HG02884 (cell line): ENCODE measurements around the gene CDK17.
"Not testable (repeated sequence)": the region's sequence is repeated elsewhere in the genome, so short reads cannot be mapped to it uniquely, and the experiment has no call there.

Source experiments
- ATAC-seq: cut with Tn5 transposase; IDR thresholded peaks from one replicate; pipeline ENCODE4 v1.9.1; 2021; ENCODE audit warnings: mild to moderate bottlenecking, moderate library complexity; ENCODE audit not compliant: unreplicated experiment

The CDK17 gene

DNA sequence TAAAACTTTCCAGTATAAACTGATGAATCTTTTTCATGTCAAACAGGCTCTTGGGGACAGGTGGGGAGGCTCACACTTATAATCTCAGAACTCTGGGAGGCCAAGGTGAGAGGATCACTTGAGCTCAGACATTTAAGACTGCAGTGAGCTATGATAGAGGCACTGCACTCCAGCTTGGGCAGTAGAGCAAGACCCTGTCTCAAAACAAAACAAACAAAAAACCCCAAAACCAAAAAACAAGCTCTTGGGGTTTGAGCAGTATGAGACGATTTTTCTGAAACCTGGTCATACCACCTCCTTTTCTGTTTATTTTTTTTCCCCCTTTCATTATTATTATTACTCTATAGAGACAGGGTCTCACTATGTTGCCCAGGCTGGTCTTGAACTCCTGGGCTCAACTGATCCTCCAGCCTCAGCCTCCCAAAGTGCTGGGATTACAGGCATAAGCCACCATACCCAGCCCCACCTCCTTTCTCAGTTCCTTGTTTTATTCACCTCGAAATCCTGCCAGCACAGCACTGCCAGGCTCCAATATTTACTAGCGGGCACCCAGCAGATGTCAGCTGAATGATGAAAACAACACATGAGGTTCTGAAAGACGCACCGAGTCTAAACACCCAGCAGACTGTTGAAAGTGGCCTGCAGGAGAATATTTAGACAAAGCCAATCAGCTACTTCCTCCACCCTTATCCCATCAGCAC lies 19.5 kb upstream of the CDK17 start:
- ATAC-seq: peak; percentile 67

DNA sequence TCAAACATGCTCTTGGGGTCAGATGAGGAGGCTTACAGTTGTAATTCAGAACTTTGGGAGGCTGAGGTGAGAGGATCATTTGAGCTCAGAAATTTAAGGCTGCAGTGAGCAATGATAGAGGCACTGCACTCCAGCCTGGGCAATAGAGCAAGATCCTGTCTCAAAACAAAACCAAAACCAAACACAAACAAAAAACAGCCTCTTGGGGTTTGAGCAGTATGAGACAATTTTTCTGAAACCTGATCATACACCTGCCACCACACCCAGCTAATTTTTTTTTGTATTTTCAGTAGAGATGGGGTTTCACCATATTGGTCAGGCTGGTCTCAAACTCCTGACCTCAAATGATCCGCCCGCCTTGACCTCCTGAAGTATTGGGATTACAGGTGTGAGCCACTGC lies 17.4 kb upstream of the CDK17 start:
- peak; percentile 52 for ATAC-seq

DNA sequence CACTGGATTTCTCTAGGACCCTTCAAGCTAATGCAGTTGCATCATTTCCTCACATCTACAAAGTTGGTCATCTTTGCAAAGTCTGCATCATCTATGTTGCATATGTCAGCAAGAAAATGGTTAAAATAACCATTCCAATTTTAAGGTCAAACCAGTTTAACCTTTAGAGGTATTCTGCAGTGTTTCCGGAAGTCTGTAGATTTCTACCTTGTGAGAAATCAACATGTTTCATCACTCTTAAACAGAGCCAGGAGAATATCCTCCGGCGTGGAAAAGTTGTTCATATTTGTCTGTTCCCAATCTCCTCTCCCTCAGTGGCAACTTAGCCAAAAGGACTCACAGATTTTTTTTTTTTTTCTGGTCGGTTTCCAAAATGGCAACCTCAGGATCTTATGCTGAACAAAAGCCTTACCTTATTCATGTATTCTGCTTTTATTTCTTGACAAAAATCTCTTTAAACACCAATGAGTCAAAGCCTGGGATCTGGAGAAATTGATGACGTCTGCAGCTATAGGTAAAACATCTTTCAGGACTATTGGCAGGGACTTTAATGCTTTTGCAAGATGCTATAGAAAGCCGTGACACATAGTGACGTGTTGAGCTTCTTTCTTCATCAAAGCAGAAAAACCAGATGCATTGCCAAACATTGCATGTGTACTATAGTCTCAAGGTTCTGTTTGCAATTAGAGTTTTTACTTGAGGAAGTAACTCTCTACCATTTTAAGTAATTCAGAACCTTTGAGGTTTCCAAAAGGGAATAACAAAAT lies 16.0 kb upstream of the CDK17 start:
- ATAC-seq: no peak

DNA sequence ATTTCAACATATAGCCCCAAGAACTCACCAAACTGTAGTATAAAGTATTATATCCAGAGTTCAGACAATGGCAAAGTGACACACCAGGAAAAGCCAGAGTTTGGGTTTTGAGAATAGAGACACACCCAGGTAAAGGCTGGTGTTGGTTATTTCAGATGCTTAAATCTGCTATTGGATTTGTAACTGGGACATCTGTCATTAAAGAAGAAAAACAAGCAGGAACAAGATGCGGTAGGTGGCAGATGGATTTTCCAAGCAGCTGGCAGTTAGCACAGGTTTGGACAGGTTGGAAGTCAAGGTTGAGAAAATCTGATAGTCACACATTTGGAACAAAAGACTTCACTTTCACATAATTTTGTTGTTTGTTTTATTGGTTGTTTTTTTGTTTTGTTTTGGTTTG lies 14.4 kb upstream of the CDK17 start:
- no peak for ATAC-seq

DNA sequence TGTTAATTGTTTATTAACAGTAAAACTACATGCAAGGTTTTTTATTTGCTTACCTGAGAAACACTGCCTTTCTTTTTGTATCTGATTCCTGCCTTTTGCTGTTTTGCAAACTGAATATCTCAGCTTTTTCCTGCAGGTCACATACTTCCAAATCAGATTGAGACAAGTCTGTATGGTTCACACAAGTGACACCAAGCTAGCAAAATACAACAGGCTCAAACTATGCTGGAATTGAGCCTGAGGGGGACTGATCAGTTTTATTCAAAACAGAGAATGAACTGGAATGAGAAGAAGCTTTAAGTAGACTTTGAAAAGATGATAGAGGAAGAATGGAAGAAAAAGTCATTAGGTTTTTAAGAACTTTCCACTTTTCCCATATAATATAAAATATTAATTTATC lies 12.2 kb upstream of the CDK17 start:
- ATAC-seq: no peak

DNA sequence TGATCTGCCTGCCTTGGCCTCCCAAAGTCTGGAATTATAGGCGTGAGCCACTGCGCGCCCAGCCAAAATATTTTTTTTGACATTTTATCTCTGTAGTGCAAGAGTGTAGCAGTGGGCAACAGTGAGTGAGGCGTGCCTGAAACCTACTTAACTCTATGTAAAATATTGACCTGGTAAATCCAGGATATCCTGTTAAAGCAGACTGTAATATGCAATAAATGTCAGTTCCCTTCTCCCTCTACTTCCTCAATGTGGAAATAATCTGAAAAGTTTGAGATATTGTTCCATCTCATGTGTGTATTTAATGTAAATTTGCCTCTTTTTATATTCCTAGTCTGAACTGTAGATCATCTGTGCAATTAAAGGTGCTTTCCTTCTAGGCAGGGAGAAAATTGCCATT lies 9.5 kb upstream of the CDK17 start:
- no peak for ATAC-seq

DNA sequence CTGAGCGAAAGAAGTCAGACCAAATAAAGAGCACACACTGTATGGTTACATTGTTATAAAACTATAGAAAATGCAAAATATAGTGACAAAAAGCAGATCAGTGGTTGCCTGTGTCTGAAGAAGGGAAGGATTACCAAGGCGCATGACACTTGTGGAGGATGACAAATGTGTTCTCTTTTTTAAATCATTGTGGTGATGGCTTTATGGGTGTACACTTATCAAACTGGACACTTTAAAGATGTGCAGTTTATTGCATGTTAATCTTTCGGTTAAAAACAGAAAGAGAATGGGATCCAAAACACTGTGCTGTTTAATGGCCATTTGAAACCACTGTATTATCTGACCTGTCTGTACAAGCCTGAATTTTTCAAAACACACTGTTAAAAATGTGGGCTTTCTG lies 8.8 kb upstream of the CDK17 start:
- ATAC-seq: no peak

DNA sequence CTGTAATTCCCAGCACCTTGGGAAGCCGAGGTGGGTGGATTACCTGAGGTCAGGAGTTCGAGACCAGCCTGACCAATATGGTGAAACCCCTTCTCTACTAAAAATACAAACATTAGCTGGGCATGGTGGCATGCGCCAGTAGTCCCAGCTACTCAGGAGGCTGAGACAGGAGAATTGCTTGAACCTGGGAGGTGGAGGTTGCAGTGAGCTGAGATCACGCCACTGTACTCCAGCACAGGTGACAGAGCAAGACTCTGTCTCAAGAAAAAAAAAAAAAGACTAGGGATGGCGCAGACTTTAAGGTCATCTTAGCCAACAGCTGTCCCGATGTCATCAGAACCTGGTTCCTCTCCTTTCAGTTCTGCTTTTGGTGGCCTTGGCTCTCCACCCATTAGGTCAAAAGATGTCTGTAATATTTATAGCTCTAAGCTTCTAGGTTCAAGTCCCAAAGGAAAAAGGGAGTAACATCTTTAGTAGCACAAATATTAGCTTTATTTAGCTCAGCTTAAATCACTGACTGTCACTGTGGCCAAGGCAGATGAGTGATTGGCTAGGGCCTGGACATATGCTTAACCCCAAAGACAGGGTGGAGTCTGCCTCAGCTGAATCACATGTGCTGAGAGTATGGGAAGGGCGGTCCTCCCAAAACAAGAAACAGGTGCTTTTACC lies 7.3 kb upstream of the CDK17 start:
- peak; percentile 95 for ATAC-seq

DNA sequence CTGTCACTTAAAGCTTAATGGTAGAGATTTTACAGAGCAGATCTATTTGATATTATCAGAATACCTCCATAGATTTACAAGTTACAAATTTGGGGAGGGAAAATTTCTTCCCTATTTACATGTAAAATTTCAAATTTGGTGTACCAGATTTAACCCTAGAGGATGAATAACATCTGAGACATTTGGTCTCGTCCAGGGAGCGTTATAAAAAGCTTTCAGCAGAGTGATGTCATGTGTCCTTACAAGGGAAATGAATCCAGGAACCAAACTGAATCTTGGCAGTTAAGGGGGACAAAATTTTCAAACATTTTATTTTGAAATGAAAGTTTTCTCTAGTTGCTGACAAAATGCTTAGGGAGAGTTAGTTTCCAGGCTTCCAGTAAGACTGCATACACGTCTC lies 4.5 kb upstream of the CDK17 start:
- ATAC-seq: no peak

DNA sequence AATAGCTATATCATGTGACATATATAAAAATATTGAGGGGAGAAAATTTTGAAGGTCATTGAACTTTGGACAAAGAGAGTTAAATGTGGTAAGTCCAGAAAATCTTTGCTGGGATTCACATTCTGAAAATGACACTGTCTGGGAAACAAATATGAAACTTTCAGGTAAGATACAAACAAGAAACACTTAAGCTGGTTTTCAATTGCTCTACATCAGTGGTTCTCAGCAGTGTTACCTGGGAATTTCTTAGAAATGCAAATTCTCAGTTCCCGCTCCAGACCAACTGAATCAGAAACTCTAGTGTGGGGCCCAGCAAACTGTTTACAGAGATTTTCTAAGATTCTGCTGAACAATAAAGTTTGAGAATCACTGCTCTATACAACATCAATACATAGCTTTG lies 3.6 kb upstream of the CDK17 start:
- no peak for ATAC-seq

DNA sequence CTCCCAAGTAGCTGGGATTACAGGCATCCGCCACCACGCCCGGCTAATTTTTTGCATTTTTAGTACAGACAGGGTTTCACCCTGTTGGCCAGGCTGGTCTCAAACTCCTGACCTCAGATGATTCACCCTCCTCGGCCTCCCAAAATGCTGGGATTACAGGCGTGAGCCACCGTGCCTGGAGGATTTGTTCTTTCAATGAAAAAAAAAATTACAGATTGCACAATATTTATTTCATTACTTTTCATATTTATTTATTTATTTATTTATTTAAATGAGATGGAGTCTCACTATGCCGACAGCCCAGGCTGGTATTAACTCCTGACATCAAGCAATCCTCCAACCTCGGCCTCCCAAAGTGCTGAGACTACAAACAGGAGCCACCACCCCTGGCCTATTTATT lies 2.3 kb upstream of the CDK17 start:
- ATAC-seq: not testable (repeated sequence)

DNA sequence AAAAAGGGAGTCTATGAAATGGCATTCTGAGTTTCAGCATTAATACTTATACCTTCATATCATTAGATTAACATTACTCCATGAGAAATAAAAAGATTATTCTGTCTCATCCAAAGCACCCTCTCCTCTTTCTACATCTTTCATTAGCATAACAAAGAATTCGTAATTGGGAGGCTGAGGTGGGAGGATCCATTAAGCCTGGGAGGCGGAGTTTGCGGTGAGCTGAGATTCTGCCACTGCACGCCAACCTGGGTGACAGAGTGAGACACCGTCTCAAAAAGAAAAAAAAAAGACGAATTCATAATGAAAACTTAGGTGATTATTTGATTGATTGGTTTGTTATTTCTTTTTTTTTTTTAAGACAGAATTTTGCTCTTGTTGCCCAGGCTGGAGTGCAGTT lies 1.8 kb upstream of the CDK17 start:
- ATAC-seq: no peak

DNA sequence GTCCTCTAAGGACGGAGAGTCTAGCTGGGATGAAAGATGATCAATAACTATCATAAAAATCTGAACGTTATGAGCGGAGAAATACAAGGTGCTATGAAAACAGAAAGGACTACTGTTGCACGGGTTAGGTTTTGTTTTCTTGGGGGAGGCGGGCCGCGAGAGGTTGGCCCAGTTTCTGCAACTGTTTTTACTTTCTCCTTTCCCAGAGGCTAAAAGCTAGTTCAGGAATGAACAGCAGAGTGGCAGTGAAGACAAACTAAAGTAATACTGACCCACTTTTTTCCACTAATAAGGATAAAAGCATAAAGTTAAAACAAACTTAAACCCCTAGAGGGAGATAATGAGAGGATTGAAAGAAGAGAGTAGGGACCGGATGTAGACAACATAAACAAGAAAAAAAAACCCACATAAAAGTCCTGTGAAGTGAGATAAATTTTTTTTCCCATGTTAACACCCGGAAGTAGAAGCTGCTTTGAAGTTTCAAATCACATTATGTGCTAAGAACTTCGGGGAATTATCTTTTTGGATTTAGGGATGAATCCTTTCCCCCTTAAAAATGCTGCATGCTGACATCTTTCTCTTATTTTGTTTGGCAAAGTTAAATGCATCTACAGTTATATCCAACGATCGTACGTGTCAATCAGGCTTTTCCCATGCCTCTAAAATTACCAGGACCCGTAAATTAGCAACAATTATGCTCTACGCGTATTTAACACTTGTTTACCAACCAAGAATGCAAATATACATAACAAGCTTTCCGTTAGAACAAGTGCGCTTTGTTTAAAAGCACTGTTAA lies 1.0 kb upstream of the CDK17 start:
- no peak for ATAC-seq

DNA sequence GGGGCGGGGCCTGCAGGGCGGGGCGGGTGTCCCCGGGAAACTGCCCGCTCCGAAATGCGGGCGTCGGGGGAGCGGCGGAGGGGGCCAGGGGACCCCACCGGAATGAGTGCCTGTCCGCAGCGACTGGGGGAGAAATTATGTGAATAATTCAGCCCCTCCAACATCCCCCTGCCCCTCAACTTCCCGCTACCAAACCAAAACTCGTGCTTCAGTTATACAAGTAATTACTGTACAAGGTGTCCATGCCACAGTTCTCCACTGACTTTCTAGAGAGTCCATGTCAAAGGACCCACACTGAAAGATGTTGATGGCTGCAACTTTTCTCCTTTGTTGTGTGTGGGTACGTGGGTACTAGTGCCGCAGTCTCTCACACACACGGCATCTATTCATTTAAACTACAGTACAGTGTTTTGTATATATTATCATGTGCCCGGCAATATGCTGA lies 414 bp upstream of the CDK17 start:
- peak; percentile 6 for ATAC-seq

DNA sequence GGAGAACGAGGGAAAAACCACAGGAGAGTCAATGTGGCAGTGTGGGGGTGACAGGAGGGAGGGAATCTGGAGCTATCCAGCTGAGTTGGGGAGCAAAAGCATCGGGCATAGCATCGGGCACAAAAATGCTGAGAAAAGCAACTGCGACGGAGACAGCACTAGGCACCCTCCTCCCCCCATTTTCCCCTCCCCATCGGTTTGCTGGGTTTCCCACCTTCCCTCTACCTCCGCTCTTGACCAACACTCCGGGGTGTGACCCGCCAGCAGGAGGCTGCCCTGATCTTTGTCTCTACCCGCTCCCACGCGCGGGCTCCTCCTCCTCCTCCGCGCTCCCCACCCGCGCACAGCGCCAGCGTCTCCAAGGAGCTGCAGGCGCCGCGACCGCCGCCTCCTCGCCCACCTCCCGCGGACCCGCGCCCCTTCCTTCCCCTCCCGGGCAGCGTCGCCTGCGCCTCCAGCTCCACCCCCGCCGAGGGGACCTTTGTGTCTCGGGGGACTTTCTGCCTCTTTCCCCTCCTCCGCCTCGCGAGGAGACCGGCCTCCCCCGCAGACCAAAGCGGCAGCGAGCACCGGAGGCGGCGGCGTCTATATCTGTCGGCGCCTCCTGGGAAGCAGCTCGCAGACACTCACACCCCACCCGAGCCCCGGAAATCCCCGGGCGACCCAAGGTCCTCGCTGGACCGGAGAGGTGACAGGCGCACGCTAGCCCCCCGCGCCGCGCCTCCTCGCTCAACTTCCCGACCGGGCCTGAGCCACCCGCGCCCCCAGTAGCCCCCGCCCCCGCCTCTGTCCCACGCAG lies 920 bp downstream of the CDK17 start:
- peak; percentile 31 for ATAC-seq

DNA sequence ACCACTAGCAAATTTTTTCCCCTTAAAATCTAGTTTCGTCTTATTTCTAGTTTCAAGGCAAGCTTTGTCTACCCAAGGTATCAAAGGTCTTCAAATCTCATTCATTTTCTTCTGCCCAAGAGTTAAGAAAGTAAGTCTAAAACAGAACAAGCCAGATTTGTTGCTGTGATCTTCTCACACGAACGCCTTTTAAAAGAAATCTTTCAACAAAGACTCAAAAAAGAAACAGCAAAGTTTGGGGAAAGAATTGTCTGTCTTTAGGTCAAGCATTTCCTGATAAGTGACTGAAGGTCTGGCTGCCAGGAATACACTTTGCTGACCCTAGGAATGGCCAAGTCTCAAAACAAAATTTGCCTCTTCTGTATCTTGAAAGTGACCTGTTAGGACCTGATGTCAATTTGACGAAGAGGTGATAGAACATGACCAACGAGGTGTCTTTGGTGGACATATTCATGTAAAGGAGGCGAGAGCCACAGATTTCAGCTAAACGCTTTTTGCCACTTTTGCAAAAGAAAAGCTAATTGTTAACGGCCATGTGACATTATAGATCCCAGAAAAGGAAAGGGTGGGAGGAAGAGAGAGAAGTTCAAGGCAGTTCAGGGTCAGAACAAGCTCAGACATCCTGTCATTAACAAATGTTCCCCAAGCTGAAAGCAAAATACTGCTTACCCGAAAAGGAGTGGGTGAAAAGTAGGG lies 1.7 kb downstream of the CDK17 start:
- ATAC-seq: no peak

DNA sequence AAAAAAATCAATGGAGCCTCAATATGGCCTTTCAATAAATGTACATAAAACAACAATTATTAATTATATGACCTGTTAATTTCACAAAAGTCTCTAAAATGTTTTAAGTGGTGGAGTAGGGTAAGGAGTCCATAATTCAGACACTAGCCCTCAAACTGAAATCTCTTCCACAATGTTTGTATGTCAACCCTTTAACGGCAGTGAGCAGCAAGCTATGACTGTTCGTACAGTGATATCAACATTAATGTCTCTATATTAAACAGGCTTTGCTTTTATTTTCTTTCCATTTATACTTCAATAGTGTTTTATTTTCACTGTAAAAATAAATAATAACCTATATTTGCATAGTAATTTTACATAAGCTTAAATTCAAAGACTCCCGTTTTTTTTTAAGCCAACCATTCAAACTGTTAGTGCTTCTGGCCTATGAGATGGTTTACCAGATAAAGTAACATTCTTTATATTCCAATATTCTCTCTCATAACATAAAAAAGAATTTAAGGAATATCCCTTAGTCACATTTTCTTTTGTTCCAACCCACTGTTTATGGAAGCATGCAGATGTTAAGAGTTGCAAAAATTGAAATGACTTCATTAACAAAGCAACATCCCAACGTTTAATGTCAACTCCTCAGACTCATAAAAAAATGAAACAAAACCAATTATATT lies 2.3 kb downstream of the CDK17 start:
- ATAC-seq: no peak

DNA sequence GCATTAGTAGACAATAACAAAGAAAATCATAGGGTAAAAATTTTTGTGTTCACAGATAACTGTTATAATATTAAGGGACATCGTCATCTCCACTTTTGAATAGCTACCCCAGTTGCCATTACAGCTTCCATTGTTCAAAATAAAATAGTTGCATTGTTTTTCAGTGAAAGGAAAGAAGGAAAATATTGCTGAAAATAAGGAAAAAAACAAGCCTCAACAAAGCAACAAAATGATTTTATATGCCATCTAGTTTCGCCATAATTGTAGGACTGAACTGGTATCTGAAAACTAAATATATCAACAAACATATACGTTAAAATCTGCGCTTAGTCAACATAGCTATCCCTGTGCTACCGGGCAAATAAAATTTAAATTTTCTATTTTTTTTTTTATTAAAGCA lies 3.3 kb downstream of the CDK17 start:
- no peak for ATAC-seq

DNA sequence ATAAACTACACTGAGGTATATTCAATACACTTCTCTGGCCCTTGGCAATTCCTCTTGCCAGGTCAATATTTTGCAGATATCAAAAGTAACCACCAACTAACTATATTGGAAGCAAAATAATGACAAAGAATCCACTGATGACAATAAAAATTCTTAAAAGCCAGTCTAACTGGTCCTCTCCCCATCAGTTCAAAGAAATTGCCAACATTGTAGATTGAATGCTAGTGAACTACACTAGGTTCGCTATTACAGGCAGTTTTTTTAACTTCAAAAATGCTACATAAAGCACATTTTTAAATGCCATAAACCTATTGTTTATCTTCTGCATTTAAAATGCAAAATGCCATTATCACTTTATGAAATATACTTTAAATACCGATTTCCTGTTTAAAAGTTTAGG lies 4.0 kb downstream of the CDK17 start:
- no peak for ATAC-seq
